Renal cortex interstitium (tissue), 11 donors: ENCODE data around the gene LRRC8B. TPM values are rescaled to one million over a fixed set of nuclear protein-coding genes. Genes with fewer than 3 reads are reported as not detected.

Experiments used
- DNase-seq, 11 donors: peaks; one replicate each; pipeline ENCODE4 v3.0.0-alpha.2; 2013; ENCODE audit warnings: low read depth in 9 of 11, low spot score in 4 of 11; ENCODE audit errors: extremely low read depth in 1 of 11
- polyA plus RNA-seq, 3 donors: library from polyadenylated mRNA; unstranded; fragments of 120-200 nt; gene quantifications; one replicate each; pipeline ENCODE4 v1.2.1, GENCODE V29; 2013; ENCODE audit not compliant: insufficient read length in 3 of 3

Gene LRRC8B
- polyA plus RNA-seq, 3 donors: 8.2 to 9.3 (median 8.7) TPM

GRCh38 chr1:89640440-89640839 is 115.8 kb downstream of the LRRC8B start:
- no peak for DNase-seq

DNA sequence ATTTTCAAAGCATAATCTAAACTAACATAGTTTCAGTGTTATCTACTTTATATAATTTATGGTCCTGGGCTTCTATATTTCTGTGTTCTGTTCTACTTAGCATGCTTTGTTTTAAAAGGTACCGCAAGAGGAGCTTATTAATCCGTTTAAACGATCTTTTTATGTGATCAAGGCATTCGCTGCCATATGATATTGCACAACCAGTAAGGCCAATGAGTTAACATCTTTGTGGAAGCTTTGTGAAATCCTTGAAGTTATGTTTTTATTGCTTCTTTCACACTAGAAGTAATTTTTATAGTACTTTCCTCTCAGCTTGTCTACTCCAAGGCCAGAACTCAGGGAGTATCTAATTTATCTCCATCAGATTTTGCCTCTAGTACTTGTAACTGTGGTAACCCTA is 117.2 kb downstream of the LRRC8B start:
- no peak for DNase-seq

DNA sequence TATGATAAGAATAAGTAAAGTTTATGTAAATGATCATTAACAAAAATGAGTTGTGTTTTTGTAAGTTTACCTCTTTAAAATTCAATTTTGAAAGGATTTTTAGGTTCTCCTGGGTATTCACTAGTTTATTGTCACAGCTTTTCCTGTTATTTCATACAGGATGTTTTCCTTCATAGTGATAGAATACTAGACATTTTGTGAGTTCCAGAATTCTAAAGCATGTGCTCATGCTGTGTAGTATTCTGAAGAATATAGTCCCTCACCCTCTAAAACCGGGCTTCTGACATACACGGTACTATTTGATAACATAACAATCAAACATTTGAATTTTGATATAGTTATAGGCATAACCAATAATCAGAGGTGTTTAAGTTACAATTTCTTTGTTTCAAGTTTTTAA is 118.9 kb downstream of the LRRC8B start:
- no peak for DNase-seq

- no peak for DNase-seq
These were observed 119.6 kb downstream of the LRRC8B start for GRCh38 chr1:89644119-89644814.

- DNase-seq: no peak
These were observed 121.6 kb downstream of the LRRC8B start for GRCh38 chr1:89646259-89646658.

Other genes with a start within 250 kb of the LRRC8B start
- gene GBP6, start 160.8 kb upstream of the LRRC8B start, polyA plus RNA-seq: under 1 TPM in 2 of 3 donors, not detected in 1; 0.06 to 0.08 TPM
- 1 to 10 TPM; 5.7 to 8.6 (median 6.7) TPM for gene LRRC8C, start 108.3 kb downstream of the LRRC8B start, polyA plus RNA-seq